ENCODE measurements around the gene GXYLT1.
"Not testable (repeated sequence)": the region's sequence is repeated elsewhere in the genome, so short reads cannot be mapped to it uniquely, and the experiment has no call there.

Gene GXYLT1

GRCh38 chr12:42143452-42144157, 1.1 kb downstream of the GXYLT1 start:
- DNase-seq (ENCODE audit: low spot score): peak; percentile 13

- no peak for DNase-seq (ENCODE audit: low spot score)
Observed at GRCh38 chr12:42141981-42142606, 2.6 kb downstream of the GXYLT1 start.

GRCh38 chr12:42140901-42141300, 3.8 kb downstream of the GXYLT1 start:
- no peak for DNase-seq (ENCODE audit: low spot score)

GRCh38 chr12:42135259-42135814, 9.3 kb downstream of the GXYLT1 start:
- DNase-seq (ENCODE audit: low spot score): no peak

- no peak for DNase-seq (ENCODE audit: low spot score)
Observed at GRCh38 chr12:42130672-42131402, 13.8 kb downstream of the GXYLT1 start.

- peak; percentile 49 for DNase-seq (ENCODE audit: low spot score)
Observed at GRCh38 chr12:42129595-42130204, 15.0 kb downstream of the GXYLT1 start.

GRCh38 chr12:42128888-42129287, 15.8 kb downstream of the GXYLT1 start:
- no peak for DNase-seq (ENCODE audit: low spot score)

- DNase-seq (ENCODE audit: low spot score): no peak
Observed at GRCh38 chr12:42128327-42128726, 16.3 kb downstream of the GXYLT1 start.

- DNase-seq (ENCODE audit: low spot score): no peak
Observed at GRCh38 chr12:42126963-42127362, 17.7 kb downstream of the GXYLT1 start.

GRCh38 chr12:42125388-42125767, 19.3 kb downstream of the GXYLT1 start:
- DNase-seq (ENCODE audit: low spot score): no peak

GRCh38 chr12:42124764-42125387, 19.8 kb downstream of the GXYLT1 start:
- DNase-seq (ENCODE audit: low spot score): no peak

GRCh38 chr12:42119085-42119633, 25.5 kb downstream of the GXYLT1 start:
- DNase-seq (ENCODE audit: low spot score): no peak

- DNase-seq (ENCODE audit: low spot score): no peak
Observed at GRCh38 chr12:42118136-42118879, 26.4 kb downstream of the GXYLT1 start.

- no peak for DNase-seq (ENCODE audit: low spot score)
Observed at GRCh38 chr12:42109031-42109430, 35.6 kb downstream of the GXYLT1 start.

GRCh38 chr12:42106791-42107190, 37.9 kb downstream of the GXYLT1 start:
- DNase-seq (ENCODE audit: low spot score): not testable (repeated sequence)

GRCh38 chr12:42104784-42105183, 39.9 kb downstream of the GXYLT1 start:
- DNase-seq (ENCODE audit: low spot score): no peak

- DNase-seq (ENCODE audit: low spot score): no peak
Observed at GRCh38 chr12:42104087-42104486, 40.6 kb downstream of the GXYLT1 start.

- no peak for DNase-seq (ENCODE audit: low spot score)
Observed at GRCh38 chr12:42103155-42103554, 41.5 kb downstream of the GXYLT1 start.

- DNase-seq (ENCODE audit: low spot score): no peak
Observed at GRCh38 chr12:42102720-42103119, 42.0 kb downstream of the GXYLT1 start.

- no peak for DNase-seq (ENCODE audit: low spot score)
Observed at GRCh38 chr12:42099433-42099832, 45.2 kb downstream of the GXYLT1 start.

- DNase-seq (ENCODE audit: low spot score): peak; percentile 60
Observed at GRCh38 chr12:42097971-42098370, 46.7 kb downstream of the GXYLT1 start.

Measured in CD4-positive, alpha-beta T cell treated with Interleukin-2 at 100 ng/mL for 4 hours (primary cell).